Cerebellar cortex (tissue), 1 donor: Measurements from ENCODE around the gene DUSP11.
"Not testable (repeated sequence)": the region's sequence is repeated elsewhere in the genome, so short reads cannot be mapped to it uniquely, and the experiment has no call there.

Experiments
- DNase-seq: peaks from one replicate; pipeline ENCODE4 v3.0.0-alpha.2; 2015; ENCODE audit warnings: low spot score

Gene DUSP11

GRCh38 chr2:73717695-73718094 lies 62.2 kb downstream of the DUSP11 start:
- DNase-seq = not testable (repeated sequence)

GRCh38 chr2:73717251-73717606 lies 62.7 kb downstream of the DUSP11 start:
- DNase-seq = no peak

DNA sequence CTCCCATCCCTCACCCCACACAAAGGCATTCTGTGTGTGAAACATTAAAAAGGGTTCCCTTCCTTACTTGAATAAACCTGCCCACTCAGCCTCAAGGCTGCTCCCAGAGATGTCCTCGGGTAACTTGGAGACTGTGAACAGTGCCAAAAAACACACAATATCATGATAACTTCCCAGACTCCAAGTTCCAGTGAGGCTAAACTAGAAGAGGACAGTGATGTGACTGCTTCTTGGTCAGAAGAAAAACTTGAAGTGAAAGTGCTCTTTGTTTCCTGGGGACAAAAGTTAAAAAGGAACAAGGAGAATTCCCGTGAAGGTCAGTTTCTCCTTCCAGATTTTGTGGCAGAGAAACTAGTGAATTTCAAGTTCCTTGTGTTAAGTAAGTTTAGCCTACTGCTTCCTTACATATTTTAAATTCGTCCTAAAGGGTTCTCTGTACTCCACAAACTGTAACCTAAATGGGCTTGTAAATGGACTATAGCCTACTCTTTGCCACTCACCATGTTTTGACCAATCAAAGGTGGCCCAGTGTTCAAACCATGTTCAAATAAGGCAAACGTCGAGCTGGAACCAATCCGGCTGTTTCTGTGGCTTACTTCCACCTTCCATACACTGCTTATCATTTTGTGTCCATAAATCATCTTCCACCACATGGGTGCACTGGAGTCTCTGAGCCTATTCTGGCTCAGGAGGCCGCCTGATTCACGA lies 63.2 kb downstream of the DUSP11 start:
- no peak for DNase-seq

DNA sequence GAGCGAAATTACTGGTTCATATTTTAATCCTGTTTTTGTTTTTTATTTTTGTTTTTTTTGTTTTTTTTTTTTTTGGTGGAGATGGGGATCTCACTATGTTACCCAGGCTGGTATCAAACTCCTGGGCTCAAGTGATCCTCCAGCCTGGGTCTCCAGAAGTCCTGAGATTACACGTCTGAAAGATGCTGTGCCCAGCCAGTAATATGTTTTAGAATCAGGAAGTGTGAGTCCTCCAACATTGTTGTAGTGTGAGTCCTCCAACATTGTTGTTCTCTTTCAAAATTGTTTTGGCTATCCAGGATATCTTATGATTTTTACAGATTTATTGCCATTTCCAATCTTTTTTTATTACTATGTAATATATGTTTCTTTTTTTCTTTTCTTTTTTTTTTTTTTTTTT lies 65.8 kb downstream of the DUSP11 start:
- DNase-seq = no peak
